GM19452 (cell line): ENCODE data around the gene FAM81B.

Experiments used
- ATAC-seq: cut with Tn5 transposase; IDR thresholded peaks from one replicate; pipeline ENCODE4 v1.9.1; 2021; ENCODE audit not compliant: unreplicated experiment

FAM81B gene

GRCh38 chr5:95398989-95399388, 7.8 kb downstream of the FAM81B start:
- ATAC-seq: no peak

- no peak for ATAC-seq
These were observed 10.5 kb downstream of the FAM81B start for GRCh38 chr5:95401626-95402025.

DNA sequence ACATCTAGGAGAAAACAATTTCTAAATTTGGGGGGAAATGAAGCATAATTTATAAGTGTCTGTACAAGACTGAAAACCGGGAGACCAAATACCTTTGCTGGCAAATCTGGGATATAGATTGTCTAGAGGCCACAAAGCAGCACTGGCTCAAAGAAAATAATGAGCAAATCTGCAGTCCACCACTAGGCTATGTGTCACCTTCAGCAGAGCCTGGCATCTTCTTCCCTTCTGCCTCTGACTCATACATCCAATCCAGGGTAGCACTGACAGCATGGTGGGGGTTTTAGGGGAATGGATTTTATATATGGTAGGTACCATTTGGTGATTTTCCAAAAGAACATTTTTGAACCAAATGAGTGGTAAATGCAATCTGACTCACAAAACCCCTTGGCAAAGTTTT, 12.8 kb downstream of the FAM81B start:
- ATAC-seq: no peak

DNA sequence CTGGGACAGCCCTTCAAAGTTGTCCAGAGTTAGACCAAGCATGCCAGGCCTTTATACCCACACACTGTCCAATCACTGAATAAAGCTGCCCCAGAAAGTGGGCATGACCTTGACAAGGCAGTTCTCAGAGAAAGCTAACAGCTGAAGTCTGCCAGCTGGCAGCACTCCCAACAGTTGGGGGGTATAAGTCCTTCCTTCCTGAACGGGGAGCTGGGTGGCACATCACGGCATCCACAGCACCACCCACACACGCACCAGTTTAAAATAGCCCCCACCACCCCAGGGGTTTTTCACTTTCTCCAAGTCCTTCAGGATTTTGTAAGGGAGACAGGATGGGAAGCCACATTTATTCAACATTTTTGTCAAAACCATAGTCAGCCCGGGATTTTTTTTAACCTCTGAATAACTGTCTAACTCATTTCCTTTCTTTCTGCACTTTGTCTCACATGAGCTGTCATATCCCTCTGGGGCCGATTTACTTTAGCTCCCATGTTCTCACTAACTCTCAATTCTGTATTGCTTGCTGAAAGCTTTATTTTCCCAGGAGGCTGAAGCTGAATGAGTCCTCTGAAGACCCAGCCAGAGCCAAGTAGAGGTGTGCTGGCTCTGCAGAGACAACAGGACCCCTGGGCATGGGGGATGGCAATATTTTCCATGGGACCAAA, 15.4 kb downstream of the FAM81B start:
- no peak for ATAC-seq

- no peak for ATAC-seq
These were observed 19.1 kb downstream of the FAM81B start for GRCh38 chr5:95410279-95410678.

DNA sequence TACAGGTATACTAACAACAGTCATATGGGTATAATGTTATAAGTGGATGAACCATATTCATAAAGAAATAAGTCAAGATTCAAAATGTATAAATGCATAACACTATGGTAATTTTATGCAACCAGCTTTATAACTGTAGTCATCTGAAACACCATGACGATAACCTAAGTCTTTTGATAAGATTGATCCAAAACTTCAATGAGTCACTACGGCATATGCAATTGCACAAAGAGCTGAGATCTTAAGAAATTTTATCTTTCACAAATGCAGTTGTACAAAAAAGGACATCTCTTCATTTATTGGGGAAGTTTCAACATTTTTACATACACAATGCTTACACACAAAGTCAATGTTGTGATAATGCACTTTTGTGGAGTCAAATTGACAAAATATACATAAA, 20.3 kb downstream of the FAM81B start:
- ATAC-seq: no peak

- no peak for ATAC-seq
These were observed 23.3 kb downstream of the FAM81B start for GRCh38 chr5:95414451-95414850.

- ATAC-seq: no peak
These were observed 26.8 kb downstream of the FAM81B start for GRCh38 chr5:95417971-95418370.

GRCh38 chr5:95422838-95423237, 31.7 kb downstream of the FAM81B start:
- no peak for ATAC-seq

DNA sequence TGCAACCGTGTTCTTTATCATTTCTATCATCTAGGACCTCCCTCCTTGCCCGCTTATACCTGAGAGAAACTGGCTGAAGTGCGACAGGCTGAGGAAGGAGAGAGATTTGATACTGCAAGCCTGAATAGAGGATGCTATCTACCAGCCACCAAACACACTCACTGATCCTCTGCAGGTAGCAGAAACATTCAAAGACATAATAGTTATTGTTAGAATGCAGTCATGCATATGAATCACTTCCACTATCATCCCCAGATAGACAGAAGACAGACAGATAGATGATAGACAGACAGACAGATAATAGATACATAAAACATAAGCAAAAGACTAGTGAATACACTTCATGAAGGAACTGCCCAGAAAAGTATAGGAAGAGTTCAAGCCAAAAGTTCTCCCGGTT, 32.9 kb downstream of the FAM81B start:
- ATAC-seq: no peak

GRCh38 chr5:95424526-95424925, 33.4 kb downstream of the FAM81B start:
- no peak for ATAC-seq

DNA sequence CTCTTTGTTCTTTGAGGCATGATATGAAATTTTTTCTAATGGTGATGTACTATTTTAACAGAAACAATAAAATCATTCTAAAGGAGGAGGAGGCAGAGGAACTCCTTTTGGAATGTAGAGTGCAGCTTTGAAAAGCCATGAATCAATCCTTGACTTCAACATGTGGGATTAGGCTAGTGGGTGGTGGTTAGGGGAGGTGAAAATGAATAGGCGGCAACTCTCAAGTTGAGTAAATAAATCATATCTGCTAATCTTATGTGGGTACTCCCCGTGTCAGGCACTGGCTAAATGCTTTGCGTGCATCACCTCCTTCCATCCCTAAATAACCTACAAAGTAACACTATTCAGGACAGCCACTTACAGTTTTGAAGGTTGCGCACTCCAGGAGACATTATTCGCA, 35.1 kb downstream of the FAM81B start:
- no peak for ATAC-seq

DNA sequence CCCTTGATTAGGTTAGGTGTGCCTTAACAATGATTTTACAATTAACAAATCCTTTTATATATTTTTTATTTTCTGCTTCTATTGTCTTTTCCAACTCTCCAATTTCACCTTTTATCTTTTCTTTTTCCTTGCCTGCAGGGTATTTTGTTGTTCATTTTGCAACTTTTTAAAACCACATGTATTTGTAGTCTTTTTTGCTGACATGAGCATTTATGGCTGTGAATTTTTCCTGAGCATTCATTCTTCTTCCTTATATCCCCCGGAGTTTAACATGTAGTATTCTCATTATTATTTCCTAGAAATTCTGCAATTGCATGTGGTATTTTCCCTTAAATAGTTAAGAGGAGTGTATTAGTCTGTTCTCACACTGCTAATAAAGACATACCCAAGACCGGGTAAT, 41.6 kb downstream of the FAM81B start:
- ATAC-seq: no peak

DNA sequence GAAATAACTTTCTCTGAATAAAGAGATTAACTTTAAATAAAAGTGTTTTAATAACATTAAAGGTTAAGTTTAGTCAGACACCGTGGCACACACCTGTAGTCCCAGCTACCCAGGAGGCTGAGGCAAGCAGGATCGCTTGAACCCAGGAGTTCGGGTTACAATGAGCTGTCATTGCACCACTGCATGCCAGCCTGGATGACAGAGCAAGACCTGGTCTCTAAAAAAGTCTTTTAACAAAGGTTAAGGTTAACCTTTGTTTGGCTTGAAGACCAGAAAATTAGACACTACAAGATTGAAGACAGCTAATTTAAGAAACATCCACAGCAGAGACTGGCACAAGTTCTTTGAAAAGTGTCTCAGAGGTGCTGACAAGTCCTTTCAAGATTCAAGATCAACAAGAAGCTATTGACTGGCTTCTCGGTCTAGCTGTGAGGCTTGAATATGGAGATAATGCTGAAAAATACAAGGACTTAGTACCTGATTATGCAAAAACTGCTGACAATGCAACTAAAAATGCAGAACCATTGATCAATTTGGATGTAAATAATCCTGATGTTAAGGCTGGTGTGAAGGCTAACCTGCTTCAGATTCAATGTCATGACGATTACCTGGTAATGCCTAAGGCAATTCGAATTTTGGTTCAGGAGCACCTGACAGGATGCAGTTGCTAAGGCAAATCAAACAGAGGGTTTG, 48.8 kb downstream of the FAM81B start:
- ATAC-seq: no peak

GRCh38 chr5:95440825-95441224, 49.7 kb downstream of the FAM81B start:
- no peak for ATAC-seq

DNA sequence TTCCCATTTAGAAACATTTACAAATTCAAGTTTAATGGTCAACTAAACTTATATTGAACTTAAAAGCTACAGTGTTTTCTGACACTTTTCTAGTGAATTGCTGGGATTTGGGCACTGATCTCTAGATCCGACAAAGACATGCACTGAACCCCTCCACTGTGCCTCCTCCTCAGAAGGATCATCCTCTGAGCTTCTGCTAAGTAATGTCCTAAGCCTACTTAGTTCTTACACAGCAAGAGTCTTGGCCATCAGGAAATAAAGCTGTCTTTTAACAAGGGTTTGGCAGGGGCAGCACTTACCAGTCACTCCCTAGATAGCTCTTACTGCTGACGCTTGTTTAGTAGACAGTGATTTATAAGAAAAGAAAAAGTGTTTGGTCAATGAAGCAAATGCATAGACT, 50.5 kb downstream of the FAM81B start:
- ATAC-seq: no peak

DNA sequence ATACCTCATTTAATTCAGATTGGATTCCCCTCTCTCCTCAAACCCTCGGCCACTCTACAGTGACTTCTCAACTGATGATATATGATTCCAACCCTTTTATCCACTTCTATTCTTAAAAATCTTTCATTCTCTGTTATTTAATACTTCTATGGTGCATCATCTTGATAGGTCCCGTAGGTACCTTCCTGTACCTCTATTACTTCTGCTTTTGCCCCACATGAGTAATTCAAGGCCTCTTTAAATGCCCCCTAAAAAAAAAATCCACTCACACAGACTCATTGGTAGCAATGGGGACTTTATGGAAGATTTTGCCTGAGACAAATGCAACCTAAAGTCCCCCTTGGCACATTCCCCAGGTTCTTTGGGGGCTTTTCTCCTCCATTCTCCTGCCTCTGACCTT, 54.3 kb downstream of the FAM81B start:
- ATAC-seq: no peak

GRCh38 chr5:95445995-95446394, 54.8 kb downstream of the FAM81B start:
- no peak for ATAC-seq

DNA sequence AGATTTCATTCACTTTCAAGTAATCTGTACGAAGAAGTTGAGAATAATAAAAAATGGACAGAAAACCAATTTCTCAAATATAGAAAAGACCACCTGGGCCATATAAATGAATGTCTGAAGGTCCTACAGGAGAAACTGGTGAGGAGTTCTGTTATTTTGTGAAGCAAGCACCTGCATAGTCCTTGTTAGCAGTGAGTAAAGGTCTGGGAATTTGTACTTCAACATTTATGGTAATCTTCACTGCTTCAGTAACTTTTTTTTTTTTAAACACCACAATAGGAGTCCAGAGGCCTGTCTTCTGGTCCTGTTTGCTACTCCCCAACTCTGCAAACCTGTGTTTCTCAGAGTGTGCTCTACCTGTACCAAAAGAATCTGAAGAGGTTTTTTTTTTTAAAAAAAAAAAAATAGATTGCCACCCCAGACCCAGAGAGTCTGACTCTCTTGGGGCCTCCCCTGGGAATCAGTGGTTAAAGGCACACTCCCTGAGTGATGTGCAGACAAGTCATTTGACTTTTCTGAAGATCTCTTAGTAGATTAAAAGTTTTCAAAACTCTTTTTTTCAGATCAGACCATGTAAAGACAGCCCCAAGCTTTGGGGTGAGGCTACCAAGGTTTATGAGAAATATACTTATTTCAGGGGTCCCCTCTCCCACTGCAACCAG, 55.5 kb downstream of the FAM81B start:
- ATAC-seq: no peak

- no peak for ATAC-seq
These were observed 56.8 kb downstream of the FAM81B start for GRCh38 chr5:95447961-95448360.

- ATAC-seq: no peak
These were observed 57.6 kb downstream of the FAM81B start for GRCh38 chr5:95448789-95449188.

DNA sequence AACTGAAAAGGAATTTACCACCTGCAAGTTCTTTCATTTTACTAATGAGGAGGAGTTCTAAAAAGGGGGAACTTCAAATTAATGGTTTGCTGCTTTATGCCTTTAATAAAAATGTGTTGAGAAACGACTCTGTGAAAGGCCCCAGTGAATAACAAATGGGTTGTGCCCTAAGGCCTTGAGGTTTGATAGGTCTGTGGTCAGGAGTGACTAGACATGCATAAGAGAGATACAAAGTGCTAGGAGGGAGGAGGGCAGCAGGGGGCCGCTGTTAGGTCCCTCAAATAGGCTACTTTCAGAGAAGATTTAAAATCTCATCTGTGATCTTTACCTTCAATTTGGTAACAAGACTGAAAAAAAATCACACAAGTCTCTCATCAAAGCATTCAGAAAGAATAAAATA, 58.3 kb downstream of the FAM81B start:
- no peak for ATAC-seq
